Hematopoietic multipotent progenitor cell treated with erythropoietin and hydrocortisone succinate and interleukin-3 and kit ligand, for 17 days (in vitro differentiated cells): Measurements from ENCODE around the gene ARL5A.
A peak's percentile ranks its signal among the peaks of the same experiment; 100 is the strongest.
"Not testable (repeated sequence)": the region's sequence is repeated elsewhere in the genome, so short reads cannot be mapped to it uniquely, and the experiment has no call there.

Experiments used
- DNase-seq: peaks from one replicate; pipeline ENCODE4 v3.0.0-alpha.2; 2015; ENCODE audit warnings: low spot score

ARL5A gene, protein sequence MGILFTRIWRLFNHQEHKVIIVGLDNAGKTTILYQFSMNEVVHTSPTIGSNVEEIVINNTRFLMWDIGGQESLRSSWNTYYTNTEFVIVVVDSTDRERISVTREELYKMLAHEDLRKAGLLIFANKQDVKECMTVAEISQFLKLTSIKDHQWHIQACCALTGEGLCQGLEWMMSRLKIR

DNA sequence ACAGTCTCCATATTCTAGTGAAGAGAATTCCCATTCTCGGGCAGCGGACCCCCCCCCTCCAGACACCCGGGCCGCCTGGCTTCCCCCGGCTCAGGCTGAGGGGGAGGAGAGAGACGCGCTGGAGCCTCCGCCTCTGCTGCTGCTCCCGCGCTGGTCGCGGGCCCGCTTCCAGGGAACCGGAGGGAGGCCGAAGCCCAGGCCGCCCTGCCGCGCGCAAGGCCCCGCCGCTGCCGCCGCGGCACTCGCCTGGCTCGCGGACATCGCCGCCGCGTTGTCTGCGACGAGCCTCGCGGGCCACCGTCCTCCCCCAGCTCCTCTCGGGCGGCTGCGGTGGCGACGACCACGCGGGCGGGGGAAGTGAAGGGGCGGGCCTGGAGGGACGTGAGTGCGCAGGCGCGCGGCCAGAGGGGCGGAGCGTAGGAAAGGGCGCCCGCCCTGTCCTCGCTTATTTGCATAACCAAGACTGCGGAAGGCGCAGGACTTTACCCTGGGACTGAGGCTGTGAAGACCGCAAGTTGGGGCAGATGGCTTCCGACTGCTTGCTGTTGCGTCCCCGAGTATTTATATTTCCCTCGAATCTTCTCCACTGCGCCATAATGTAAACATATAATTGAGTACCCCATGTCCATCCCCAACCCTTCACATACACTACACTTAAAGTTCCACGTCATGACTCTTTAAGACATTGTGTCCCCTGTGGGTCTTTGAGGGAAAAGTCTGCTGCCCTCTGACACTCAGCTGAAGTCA lies at the start of gene ARL5A:
Gene ARL5A (minus strand): TSS at position 279 of the 747 bp plus-strand sequence. CDS start 245 bp downstream, at position 34.
- DNase-seq, result peak; percentile 95

DNA sequence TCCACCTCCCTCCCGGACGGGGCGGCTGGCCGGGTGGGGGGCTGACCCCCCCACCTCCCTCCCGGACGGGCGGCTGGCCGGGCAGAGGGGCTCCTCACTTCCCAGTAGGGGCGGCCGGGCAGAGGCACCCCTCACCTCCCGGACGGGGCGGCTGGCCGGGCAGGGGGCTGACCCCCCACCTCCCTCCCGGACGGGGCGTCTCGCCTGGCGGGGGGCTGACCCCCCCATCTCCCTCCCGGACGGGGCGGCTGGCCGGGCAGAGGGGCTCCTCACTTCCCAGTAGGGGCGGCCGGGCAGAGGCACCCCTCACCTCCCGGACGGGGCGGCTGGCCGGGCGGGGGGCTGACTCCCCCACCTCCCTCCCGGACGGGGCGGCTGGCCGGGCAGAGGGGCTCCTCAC lies 47.4 kb upstream of the ARL5A start:
- DNase-seq, result not testable (repeated sequence)

DNA sequence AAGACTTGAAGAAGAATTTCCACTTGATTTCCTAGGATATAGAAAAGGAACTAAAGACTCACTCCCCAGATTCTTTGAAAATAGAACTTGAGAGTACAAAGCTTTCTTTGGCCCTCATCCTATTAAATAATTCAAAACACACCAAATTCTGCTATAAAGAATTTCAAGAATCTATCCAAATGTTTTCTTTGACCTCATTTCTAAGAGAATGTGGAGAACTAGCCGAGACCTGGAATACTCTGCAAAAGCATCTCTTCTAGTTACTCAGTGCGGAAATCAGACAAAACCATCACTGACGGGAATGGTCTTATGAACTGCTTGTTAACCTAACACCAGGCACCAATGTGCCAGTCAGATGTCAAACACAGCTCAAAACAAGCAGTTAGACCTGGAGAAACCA lies 44.2 kb upstream of the ARL5A start:
- DNase-seq, result no peak

DNA sequence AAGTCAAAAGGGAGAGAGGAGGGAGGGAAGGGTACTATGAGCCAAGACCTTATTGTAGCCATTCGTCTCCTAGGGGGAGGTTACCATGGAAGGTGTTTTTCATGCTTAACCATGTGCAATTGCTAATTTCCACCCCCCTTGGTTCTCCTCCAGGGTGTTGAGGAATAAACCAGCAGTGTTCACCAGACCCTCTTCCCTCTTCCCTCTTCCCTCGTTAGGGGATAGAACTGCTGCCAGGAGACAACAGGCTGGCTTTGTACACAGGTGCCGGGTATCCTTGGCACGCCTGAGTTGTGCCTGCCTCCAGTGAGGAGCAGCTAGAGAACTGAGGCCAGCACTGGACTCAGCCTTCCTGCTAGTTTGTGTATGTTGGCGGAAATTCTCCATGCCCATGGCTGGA lies 41.1 kb upstream of the ARL5A start:
- no peak for DNase-seq

DNA sequence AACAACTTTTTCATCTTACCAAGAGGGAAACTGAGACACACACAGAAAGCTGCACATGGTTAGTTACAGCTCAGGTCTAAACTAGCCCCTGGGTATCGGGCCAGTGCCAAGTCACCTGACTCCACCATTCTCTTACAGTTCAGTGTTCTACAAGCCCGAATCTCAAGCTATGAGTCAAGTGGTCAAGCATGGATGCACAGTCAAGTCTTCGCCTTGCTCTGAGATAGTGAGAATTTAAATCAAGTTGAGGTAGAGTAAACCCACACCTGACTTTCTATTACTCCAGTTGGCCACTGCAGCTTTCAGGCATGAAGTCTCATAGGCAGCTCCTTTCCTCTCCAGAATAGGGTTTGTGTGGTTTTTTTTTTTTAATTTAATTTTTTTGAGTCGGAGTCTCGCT lies 34.5 kb upstream of the ARL5A start:
- DNase-seq, result no peak

DNA sequence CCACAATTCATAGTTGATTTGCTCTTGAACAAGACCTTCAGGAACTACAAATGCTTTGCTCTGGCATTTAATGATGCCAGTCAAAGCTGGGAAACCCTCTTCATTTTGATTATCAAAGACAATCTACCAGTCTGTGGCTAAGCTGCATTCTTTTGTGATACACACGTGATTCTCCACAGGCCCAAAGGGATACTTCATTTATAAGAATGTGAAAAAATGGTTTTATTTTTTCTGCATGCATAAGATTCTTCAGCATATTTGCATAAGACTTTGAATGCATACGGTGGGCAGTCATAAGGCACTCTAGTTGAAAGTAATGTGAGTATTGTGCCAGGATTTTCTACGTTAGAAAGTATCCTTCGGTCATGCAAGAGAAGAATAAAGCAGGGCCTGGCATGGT lies 33.0 kb upstream of the ARL5A start:
- DNase-seq, result no peak

DNA sequence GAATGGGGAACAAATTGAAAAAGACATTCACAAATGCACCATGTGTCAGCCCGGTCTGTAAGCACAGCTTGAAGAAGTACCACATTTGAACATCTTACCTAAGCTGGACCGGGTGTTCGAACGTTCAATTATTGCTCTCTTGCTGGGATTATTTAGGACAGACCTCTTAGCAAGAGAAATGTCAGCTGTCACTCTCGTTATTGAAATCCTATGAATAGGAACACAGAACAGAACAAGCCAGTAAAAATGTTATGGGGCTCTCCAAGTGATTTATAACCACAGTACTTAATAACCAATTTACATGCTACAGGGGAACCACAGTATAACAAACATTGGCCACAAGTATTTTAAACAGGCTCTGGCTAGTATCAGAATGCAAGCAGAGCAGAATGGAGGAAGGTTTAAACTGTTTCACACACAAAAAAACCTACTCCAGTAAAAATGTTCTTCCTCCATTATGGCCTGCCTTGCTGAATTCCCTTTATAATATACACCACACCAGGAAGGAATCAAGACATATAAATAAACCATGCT lies 32.5 kb upstream of the ARL5A start:
- no peak for DNase-seq

DNA sequence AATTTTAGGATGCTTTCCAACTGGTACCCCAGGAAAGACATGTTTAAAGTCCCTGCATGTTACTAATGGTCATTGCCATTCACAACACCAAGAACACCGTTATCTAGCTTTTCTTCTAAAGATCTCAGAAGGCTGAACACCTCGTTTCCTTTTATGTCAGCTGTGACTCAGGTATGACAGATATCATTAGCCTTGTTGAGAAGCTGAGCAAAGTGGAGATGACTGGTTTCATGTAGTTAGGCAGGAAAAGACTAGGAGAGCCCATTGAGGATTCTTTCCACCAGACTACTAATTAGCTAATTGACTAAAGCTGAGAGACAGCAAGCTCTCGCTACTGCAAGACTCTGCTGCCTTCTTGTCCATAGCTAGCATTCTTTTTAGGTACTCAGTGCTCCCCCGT lies 32.0 kb upstream of the ARL5A start:
- no peak for DNase-seq

DNA sequence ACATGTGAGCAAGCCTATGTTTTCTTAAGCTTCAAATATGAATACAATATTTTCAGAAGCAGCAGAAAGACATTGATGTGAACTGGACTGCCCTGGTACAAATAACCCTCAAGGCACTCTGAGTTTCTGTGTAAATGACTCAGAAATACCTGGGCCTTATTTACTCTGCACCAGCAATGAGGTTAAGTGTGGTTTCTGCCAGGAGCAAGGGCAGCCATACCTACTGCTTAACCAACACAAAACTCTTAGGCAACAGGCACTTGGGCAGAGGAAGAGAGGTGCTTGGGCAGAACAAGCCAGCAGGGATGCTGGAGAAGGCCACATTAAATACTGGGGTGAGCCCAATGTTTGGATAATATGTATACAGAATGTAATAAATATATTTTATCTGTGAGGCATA lies 29.4 kb upstream of the ARL5A start:
- DNase-seq, result no peak

DNA sequence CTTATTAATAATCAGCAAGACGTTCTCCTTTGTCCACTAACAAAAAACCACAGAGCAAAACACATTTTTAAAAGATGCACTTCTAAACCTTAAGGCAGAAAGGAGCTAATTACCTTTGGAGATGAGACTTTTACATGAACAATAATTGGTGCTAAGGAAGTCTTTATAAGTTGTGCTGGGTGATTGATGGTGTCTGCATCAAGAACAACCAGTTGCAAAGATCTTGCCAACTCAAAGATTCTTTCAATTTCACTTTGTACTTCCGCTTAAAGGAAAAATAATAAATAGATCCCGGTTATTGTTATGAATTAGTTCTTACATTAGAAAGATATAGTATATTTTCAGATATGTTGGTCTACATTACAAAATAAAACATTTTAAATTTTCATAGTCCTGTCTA lies 26.9 kb upstream of the ARL5A start:
- DNase-seq, result no peak

DNA sequence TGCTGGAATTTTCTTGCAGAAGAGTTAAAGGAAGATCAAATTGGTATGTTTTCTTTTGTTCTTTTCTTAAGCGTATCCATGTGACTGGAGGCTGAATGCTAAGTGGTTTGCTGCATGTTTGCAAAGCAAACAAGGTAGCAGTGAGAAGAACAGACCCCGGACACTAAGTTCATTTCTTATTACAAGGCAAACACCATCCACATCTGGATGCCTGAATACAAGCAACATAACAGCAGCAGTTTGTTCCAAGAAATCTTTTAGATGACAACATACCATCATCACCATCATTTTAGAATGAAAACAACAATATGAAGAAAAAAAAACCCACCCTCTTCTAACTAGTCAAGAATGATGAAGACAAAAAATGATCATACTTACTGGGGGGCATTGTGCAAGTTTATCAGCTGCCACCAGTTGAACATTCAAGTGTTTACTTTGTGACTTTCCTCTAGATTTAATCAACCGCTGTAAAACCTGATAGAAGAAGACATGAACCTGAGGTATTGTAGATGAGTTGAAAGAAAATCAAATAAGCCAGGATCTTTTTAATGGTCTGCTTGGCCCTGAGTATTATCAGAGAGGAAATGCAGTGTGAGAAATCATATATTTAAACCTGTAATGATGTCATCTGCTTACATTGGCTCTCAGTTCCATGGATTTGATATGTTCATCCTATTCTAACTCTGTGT lies 25.0 kb upstream of the ARL5A start:
- no peak for DNase-seq

DNA sequence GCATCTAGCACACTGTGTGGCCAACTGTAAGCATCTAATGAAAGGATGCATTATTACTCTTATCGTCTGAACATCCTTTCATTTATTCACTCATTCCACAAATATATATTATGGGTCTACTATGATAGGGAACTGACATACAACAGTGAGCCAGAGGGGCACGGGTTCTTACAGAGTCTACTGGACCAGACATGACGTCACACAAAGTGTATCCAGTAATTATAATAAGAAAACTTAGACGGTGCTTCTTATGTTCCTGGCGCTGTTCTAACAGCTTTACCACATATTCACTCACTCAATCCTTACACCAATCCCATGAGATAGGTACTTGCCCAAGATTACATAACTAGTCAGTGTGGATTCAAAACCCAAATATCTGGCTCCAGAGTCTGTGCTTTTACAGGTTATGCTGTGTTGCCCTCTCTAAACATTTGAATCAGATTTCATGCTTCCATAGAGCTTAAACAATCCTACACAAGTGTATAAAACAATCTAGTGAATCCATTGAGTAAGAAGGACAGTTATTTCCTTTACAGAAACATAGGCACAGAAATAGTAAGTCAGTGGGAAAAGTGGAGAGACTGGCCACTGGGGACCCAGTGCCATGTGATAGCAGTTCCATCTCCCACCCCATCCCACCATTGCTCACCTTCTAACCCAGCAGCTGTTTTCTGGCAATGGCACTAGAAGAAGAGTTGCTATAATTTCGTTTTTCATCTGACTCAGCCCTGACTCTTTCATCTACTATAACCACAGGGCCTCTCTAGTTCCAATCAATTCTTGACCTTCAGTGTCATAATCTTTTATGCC lies 24.2 kb upstream of the ARL5A start:
- DNase-seq, result no peak

DNA sequence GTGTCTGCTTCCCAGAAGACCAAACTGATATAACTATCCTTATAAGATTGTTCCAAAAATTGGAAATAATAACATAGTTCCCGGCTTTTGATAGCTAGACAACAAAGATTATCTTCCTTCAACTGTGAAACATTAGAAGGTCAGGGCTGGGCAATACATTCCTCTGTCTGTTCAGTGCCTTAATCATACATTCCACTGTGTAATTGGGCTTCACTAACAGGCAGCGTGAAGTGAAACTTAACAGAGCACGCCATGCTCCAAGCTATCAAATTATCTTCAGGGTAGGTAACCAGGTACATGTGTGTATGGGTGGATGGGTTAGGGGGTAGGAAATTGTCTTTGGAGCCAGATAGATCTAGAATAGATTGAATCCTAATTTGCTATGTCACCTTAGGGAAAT lies 23.5 kb upstream of the ARL5A start:
- no peak for DNase-seq

DNA sequence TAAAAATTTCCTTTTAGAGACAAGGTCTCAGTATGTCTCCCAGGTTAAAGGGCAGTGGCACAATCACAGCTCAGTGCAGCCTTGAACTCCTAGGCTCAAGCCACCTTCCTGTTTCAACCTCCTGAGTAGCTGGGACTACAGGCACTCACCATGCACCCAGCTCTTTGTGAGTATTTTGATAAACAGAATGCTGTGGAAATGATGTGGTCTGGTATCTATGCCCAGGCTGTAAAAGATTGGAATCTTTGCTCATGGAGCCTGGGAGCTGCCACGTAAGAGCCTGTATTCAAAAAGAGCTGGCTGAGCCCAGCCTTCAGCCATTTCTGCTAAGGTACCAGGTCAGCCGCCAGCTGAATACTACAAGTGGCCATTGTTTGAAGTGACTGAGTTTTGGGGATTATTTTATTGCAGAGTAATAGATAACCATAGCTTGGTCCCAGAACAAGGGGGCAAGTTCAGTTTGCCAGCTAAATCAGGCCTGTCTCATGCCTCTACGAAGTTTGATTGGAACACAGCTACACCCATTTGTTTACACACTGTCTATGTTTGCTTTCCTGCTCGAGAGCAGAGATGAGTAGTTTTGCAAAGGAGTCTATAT lies 21.3 kb upstream of the ARL5A start:
- no peak for DNase-seq

DNA sequence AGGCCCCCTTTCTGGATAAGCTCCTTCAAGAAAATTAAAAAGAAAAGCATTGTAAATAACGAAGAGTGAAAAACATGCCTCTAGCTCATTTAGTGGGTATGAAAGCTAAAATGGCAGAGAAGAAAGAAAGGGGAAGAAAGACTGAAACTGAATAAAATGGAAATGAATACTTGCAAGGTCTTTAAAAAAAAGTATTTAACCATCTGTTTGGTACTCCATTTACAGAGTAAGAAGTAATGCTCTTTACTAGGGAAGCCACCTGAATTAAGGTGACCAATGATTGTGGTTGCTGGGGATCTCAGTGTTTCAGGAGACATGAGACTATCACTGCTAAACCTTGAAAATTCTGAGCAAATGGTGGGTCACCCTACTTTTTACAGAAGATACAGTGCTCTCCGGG lies 17.7 kb upstream of the ARL5A start:
- no peak for DNase-seq

DNA sequence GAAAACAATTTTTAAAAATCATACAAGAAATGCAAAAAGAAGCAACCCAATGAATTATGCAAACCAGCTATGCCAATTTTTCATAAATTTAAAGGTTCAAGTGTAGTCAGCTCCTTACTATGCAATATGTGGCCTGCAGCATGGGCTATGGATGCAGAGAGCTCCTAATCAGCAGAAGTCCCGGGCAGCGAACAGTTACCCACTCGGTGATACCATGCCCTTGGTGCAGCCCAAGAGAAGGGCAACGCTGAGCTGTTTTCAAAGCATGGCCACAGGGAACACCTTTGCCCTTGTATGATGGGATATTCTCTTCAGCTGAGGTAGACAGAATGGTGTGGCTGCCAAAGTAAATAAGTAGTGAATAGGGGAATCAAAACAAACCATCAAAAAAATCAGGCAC lies 17.3 kb upstream of the ARL5A start:
- no peak for DNase-seq

DNA sequence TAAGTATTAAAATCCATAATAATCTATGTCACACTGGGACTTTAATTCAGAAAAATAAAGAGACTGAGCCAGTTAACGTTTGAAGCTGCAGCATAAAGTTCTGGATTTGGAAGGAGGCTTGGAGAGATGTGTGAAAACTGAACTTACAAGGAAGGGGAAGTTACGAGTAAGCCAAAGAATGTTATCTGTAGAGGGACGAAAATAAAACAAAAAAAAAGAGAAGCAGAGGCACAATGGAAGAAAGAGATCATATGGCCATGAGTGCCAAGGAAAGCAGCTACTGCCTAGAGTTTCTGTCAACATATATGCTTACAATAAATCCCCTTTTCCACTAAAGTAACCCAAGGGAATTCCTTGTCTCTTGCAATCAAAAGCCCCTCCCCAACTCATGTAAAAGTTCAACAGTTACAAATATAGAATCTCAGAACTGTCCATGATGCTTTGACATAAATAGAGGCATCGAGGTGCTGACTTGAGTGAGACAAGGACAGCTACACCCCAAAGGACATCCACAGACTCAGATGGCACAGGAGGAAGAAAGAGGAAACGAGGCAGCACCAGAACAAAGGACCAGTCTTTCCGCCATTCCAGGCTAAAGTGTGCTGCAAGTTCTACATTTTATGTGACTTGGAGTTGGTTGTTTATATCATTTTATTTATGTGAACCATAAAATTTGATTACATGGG lies 16.1 kb upstream of the ARL5A start:
- no peak for DNase-seq

DNA sequence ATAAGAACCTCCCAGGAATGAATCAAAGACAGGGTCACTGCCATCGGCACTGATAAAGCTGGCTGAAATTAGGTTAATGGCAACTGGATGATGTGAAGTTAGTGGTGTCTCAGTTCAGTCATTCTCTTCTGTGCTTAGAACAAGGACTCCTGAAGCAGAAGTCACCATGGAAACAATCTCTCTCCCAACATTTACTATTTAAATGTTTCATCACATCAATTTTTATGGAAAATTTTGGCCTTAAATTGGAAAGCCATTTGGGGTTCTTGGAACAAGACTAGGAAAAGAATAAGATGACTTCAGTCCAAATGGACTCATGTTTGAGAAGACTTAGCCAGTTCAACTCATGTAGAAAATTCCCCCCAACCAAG lies 15.5 kb upstream of the ARL5A start:
- no peak for DNase-seq

DNA sequence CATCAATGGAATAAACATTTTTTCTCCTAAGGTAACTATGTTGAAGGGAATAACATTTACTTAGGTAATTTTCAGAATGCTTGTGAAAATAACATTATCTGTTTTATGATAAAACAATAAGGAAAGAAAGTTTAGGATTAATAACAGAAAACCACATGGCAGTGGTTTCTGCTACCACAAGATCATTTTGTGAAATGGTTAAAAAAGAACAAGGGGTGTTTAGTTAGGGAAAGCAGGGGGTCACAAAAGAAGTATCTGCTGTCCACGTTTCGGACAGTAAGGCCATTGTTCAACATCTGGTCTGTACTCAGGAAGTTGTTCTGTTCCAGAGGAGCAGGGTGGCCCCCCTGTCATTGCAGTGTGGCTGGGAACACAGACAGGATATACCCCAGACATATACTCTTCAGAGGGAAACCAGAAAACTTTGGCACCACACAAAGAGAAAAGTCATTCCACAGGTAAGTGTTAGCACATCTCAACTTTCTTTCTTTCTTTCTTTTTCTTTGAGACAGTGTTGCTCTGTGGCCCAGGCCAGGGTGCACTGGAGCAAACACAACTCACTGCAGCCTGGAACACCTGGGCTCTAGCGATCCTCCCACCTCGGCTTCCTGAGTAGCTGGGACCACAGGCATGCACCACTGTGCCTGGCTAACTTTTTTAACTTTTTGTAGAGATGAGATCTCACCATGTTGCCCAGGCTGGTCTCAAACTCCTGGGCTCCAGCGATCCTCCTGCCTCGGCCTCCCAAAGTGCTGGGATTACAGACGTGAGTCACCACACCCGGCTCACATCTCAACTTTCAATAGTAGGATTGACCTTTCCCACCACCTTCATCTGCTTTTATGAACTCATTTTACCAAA lies 14.8 kb upstream of the ARL5A start:
- DNase-seq, result no peak

DNA sequence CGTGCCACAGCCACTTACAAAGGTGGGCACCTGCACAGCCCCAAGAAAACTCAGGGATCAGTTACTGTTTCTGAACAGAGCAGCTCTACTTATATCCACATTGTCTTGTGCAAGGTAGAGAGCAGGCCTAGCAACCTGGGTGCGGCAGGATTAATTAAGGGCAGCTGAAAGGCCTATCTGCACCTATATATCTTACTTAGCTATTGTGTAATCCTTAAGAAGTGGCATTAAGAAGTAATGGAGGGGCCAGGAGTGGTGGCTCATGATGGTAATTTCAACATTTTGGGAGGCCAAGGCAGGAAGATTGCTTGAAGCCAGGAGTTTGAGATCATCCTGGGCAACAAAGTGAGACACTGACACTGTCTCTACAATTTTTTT lies 12.8 kb upstream of the ARL5A start:
- no peak for DNase-seq
